ENCODE measurements around the gene GGA3.

The GGA3 gene

DNA sequence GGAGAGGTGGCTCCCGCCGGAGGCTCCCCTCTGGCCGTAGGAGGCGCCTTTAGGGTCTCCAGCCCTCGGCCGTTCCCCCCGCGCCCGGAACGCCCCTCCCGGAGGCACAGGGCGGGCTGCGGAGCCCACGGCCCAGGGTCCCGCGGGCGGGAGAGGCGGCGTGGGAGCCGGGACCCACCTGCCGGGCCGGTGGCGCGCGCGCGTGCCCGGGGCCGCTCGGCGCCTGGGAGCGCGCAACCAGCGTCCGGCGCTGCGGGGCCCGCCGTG is 9.5 kb upstream of the GGA3 start, which contains the start of gene MIF4GD:
TSS of gene MIF4GD (minus strand) at position 266 of the 267 bp plus-strand sequence. CDS start 1,036 bp downstream, outside the sequence.
- FAIRE-seq (no peak), DNase-seq (ENCODE audit: insufficient read length, low spot score) (no peak)
- TF ChIP-seq, protein P1, sequence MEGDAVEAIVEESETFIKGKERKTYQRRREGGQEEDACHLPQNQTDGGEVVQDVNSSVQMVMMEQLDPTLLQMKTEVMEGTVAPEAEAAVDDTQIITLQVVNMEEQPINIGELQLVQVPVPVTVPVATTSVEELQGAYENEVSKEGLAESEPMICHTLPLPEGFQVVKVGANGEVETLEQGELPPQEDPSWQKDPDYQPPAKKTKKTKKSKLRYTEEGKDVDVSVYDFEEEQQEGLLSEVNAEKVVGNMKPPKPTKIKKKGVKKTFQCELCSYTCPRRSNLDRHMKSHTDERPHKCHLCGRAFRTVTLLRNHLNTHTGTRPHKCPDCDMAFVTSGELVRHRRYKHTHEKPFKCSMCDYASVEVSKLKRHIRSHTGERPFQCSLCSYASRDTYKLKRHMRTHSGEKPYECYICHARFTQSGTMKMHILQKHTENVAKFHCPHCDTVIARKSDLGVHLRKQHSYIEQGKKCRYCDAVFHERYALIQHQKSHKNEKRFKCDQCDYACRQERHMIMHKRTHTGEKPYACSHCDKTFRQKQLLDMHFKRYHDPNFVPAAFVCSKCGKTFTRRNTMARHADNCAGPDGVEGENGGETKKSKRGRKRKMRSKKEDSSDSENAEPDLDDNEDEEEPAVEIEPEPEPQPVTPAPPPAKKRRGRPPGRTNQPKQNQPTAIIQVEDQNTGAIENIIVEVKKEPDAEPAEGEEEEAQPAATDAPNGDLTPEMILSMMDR (IDR thresholded peaks at IDR 0.05; ENCODE audit: insufficient read depth, missing control alignments) = no peak

DNA sequence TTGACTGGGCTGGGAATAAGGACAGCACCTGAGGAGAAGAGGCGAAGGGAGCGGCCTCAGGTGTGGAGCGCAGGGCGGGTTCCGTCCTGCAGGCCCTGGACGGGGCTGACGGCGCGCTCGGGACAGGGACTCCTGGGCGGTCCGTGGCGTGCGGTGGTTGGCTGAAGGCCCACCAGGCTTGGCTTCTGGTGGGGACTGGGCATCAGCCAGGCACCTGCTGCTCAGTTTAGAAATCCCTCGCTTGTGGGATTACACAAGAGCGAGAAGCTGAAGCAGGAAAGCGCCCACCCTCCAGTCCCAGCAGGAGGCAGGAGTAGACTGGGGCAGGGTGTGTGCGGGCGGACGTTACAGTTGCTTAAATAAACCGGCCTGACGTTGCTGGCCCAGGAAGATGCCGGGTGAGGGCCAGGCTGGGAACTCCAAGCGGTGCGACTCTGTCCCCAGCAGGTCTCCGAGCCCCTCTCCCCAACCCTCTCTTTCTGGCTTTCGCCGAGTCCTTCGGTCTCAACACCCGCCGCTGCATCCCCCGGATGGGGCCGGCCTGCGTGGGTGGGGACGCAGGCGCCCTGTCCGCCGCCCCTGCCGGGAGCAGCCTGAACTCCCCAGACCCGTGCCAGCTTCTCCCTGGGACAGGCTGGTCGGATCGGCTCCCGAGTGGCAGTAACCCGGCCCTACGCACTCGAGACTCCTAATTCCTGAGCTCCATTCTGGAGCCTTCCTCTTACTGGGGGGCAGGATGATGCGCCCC is 9.0 kb upstream of the GGA3 start:
- DNase-seq (ENCODE audit: insufficient read length, low spot score) = peak; percentile 57
- TF ChIP-seq, protein P1 (IDR thresholded peaks at IDR 0.05; ENCODE audit: insufficient read depth, missing control alignments) = peak; percentile 39
- no peak for FAIRE-seq

DNA sequence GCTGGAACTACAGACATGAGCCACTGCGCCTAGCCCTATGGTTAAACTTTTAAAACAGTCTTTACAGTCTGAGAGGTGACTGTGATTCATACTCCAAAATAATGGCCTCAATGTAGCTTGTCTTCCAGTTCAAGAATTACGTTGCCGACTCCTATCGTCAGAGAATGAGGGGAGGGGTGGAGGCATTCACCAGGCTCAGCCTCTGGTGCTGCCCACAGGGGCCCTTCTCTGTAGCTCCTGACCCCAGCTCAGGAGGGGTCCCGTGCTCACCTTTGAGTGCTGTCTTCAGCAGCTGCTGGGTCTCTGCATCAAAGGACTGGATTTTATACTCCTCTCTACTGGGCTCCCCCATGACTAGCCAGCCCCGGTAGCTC is 8.4 kb upstream of the GGA3 start:
- DNase-seq (ENCODE audit: insufficient read length, low spot score) (no peak), FAIRE-seq (no peak)
- TF ChIP-seq, protein P1 (IDR thresholded peaks at IDR 0.05; ENCODE audit: insufficient read depth, missing control alignments) = no peak

DNA sequence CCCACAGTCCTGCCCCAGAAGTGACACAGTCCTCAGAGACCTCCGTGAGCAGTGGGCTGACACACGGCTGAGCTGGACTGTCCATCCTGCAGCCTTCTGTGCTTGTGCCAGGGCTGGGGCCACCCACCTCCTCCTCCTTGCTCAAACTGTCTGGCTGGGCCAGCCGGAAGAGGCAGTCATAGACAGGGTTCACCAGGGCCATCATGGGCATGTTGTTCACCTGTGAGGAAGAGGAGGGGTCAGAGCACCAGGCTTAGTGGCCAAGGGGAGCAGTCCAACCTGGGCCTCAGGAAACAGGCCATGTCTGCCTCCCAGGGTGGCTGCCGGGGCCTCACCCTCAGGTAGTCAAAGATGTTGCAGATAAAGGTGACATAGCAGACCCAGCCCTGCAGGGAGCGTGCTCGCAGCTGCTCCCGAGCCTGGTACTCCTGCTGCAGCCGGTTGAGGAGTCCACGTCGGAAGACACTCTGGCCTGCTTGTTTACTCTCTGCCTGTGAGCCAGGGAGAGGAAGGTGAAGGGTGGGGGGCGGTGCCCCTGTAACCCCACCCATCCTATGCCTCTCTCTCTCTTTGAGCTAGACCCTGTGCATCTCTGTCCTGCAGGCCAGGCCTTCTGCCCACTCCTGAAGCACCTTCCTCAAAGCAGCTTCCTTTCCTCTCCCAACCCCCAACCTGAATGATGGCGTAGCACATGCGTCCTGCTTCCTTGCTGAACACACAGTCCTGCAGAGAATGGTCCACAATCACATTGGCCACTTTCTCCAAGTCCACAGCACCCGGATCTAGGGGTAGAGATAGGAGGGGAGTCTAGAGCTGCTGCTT is 6.2 kb upstream of the GGA3 start:
- FAIRE-seq (no peak), DNase-seq (ENCODE audit: insufficient read length, low spot score) (no peak)
- TF ChIP-seq, protein P1 (IDR thresholded peaks at IDR 0.05; ENCODE audit: insufficient read depth, missing control alignments) = no peak

DNA sequence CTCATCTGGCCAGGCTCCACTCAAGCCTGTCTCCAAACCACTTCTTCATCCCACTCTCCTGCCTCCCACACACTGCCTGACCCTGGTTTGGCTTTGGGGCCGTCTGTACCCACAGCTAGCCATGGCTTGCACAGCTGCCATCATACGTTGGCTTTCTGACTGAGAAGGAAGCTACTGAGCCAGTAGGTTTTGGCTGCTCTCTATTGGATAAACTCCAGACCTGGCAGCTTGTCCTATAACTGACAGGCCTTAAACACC is 5.7 kb upstream of the GGA3 start:
- FAIRE-seq = no peak
- TF ChIP-seq, protein P1 (IDR thresholded peaks at IDR 0.05; ENCODE audit: insufficient read depth, missing control alignments) = no peak
- DNase-seq (ENCODE audit: insufficient read length, low spot score) = no peak

DNA sequence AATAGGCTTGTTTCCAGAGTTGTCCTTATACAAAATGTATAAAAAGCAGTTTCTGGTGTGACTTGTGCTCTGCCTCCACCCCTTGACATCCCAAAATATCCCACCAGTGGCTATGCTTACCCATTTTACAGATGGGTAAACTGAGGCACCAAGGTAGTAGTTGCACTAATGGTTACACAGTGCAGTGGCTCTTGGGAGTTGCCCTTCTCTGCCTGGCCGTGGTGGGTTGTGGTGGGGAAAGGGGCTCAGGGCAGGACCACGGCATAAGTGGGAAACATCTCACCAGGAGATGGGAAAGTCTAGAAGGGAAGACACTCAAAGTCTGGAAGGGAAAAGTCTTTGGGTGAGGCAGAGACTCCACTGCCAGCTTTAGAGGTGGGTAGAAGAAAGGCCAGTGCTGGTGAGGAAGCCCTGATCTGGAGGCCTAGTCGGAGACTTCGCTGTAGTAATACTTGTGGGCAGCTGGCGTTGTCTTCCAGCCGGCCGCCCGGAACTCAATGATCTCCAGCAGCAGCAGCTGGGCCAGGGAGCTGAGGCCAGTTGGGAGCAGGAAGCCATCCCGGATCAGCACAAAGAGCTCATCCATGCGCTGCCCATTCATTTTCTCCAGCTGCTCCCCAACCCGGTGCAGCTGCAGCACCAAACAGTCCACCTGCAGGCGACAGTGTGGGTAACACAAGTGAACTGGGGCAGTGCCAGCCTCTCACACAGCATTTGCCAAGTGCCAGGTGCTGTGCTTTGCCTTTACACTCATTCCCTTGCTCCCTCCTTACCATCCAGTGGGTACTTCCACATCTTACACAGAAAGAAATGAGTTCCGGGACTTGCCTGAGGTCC is 5.1 kb upstream of the GGA3 start:
- FAIRE-seq (no peak), DNase-seq (ENCODE audit: insufficient read length, low spot score) (no peak)
- TF ChIP-seq, protein P1 (IDR thresholded peaks at IDR 0.05; ENCODE audit: insufficient read depth, missing control alignments) = no peak

Data from D721Med (cell line).